Midbrain (tissue), 1 donor: Measurements from ENCODE around the gene DEUP1.
"Not testable (repeated sequence)": the region's sequence is repeated elsewhere in the genome, so short reads cannot be mapped to it uniquely, and the experiment has no call there.

Source experiments
- DNase-seq: peaks from one replicate; lab custom pipeline; 2025; lab: John Stamatoyannopoulos, UW

The DEUP1 gene

GRCh38 chr11:93330446-93330984 is at the start of gene DEUP1:
TSS of gene DEUP1 (plus strand) at chr11:93330742. CDS start at chr11:93332260, 1,518 bp downstream.
- peak; percentile 16 for DNase-seq

GRCh38 chr11:93285430-93285829 is 45.1 kb upstream of the DEUP1 start:
- no peak for DNase-seq

- no peak for DNase-seq
Measured at GRCh38 chr11:93287434-93287833, 43.1 kb upstream of the DEUP1 start.

- DNase-seq, result no peak
Measured at GRCh38 chr11:93288079-93288478, 42.5 kb upstream of the DEUP1 start.

GRCh38 chr11:93288767-93289166 is 41.8 kb upstream of the DEUP1 start:
- no peak for DNase-seq

GRCh38 chr11:93289782-93290463 is 40.6 kb upstream of the DEUP1 start:
- DNase-seq, result no peak

GRCh38 chr11:93291110-93291509 is 39.4 kb upstream of the DEUP1 start:
- no peak for DNase-seq

GRCh38 chr11:93291898-93292297 is 38.6 kb upstream of the DEUP1 start:
- DNase-seq, result no peak

- no peak for DNase-seq
Measured at GRCh38 chr11:93295921-93296575, 34.5 kb upstream of the DEUP1 start.

- DNase-seq, result no peak
Measured at GRCh38 chr11:93303689-93304088, 26.9 kb upstream of the DEUP1 start.

- not testable (repeated sequence) for DNase-seq
Measured at GRCh38 chr11:93314399-93314798, 16.1 kb upstream of the DEUP1 start.

- DNase-seq, result no peak
Measured at GRCh38 chr11:93319224-93319839, 11.2 kb upstream of the DEUP1 start.

GRCh38 chr11:93320230-93320629 is 10.3 kb upstream of the DEUP1 start:
- DNase-seq, result no peak

- no peak for DNase-seq
Measured at GRCh38 chr11:93322207-93322606, 8.3 kb upstream of the DEUP1 start.

- no peak for DNase-seq
Measured at GRCh38 chr11:93323747-93324146, 6.8 kb upstream of the DEUP1 start.

- DNase-seq, result no peak
Measured at GRCh38 chr11:93324500-93324899, 6.0 kb upstream of the DEUP1 start.

- DNase-seq, result no peak
Measured at GRCh38 chr11:93326681-93327080, 3.9 kb upstream of the DEUP1 start.

GRCh38 chr11:93329936-93330445 is 551 bp upstream of the DEUP1 start:
- no peak for DNase-seq

- no peak for DNase-seq
Measured at GRCh38 chr11:93340223-93340622, 9.7 kb downstream of the DEUP1 start.

- no peak for DNase-seq
Measured at GRCh38 chr11:93344855-93345333, 14.4 kb downstream of the DEUP1 start.

GRCh38 chr11:93348930-93349329 is 18.4 kb downstream of the DEUP1 start:
- DNase-seq, result no peak

GRCh38 chr11:93350835-93351234 is 20.3 kb downstream of the DEUP1 start:
- no peak for DNase-seq

- no peak for DNase-seq
Measured at GRCh38 chr11:93359396-93359795, 28.9 kb downstream of the DEUP1 start.
